Measurements from ENCODE around the gene MAGI2. TPM values are rescaled to one million over a fixed set of nuclear protein-coding genes. Genes with fewer than 3 reads are reported as not detected.
"Not testable (repeated sequence)": the region's sequence is repeated elsewhere in the genome, so short reads cannot be mapped to it uniquely, and the experiment has no call there.

MAGI2 gene
- total RNA-seq, 1 experiment from 2014 or later = 0.22 TPM

GRCh38 chr7:78970440-78970916 lies 483.0 kb downstream of the MAGI2 start (continued):
- TF ChIP-seq, protein P1, sequence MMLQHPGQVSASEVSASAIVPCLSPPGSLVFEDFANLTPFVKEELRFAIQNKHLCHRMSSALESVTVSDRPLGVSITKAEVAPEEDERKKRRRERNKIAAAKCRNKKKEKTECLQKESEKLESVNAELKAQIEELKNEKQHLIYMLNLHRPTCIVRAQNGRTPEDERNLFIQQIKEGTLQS (IDR thresholded peaks at IDR 0.05) = no peak
- TF ChIP-seq SRF (IDR thresholded peaks at IDR 0.05; ENCODE audit: low read depth) (no peak), MAX (IDR thresholded peaks at IDR 0.05) (no peak)

DNA sequence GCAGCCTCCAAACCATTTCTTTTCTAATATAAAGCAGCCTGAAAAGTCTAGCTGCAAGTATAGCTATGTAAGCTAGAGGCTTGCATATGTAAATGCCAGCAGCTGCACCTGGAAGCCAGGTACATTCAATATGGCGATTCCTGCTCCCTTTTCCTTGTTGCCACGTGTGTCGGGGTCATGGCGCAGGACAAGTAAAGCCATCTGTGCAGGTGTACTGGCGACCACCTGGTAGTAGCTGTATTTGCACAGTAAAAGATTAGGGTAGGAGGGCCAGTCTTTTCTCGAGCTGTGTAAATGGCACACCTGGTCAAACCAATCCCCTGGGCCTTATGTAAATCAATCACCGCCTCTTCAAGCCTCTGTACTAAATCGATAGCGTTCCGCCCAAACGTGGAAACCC lies 484.5 kb downstream of the MAGI2 start:
- Histone ChIP-seq H3K9me2 (ENCODE audit: insufficient read depth) (no peaks in the 10 kb centered on the region), H3K36me3 (ENCODE audit: control insufficient read depth in 1 of 2, insufficient read depth in 2 of 2, low read length in 2 of 2) (no peaks in the 10 kb centered on the region), H3K27ac (ENCODE audit: low read depth, low read length) (no peak overlapping the region), H3K4me3 (replicated peaks in 1 of 2; ENCODE audit: low read depth in 1 of 2, low read length in 2 of 2) (no peak overlapping the region), H3K4me2 (ENCODE audit: low read length) (no peak overlapping the region), H3K9ac (ENCODE audit: low read length) (no peak overlapping the region), H2AFZ (ENCODE audit: low read depth, low read length, poor library complexity, severe bottlenecking) (no peak overlapping the region), H4K20me1 (ENCODE audit: insufficient read depth) (no peaks in the 10 kb centered on the region), H3K9me3 (ENCODE audit: control insufficient read depth in 1 of 2, insufficient read depth in 1 of 2, low read depth in 1 of 2, low read length in 2 of 2) (no peaks in the 10 kb centered on the region), H3K27me3 (ENCODE audit: insufficient read depth, low read length) (no peaks in the 10 kb centered on the region), H3K4me1 (ENCODE audit: control insufficient read depth in 1 of 2, insufficient read depth in 2 of 2, low read length in 2 of 2) (no peaks in the 10 kb centered on the region), H3K79me2 (ENCODE audit: insufficient read depth, low read length) (no peaks in the 10 kb centered on the region)
- intact Hi-C loops (cut with micrococcal nuclease) = no loop called here
- RAD21 ChIA-PET (ENCODE audit: low non-redundant PET in 1 of 2, low total read pairs in 2 of 2, uncharacterized antibody in 2 of 2, unreplicated experiment in 2 of 2) = no interaction called here
- no TSS peak for BruUV-seq (replicated peaks)
- TF ChIP-seq ZNF274 (IDR thresholded peaks at IDR 0.05; ENCODE audit: low read depth, low read length) (no peak), YY1 (IDR thresholded peaks at IDR 0.05; ENCODE audit: extremely low read depth, insufficient replicate concordance, low read depth, low read length) (no peak), POLR2AphosphoS5 (IDR thresholded peaks at IDR 0.05; ENCODE audit: low read depth, low read length) (no peak)
- POLR2A ChIA-PET = no interaction called here
- no peak for DNase-seq (ENCODE audit: low read depth, low spot score)
- CTCF ChIA-PET = no interaction called here
- no peak for ATAC-seq

DNA sequence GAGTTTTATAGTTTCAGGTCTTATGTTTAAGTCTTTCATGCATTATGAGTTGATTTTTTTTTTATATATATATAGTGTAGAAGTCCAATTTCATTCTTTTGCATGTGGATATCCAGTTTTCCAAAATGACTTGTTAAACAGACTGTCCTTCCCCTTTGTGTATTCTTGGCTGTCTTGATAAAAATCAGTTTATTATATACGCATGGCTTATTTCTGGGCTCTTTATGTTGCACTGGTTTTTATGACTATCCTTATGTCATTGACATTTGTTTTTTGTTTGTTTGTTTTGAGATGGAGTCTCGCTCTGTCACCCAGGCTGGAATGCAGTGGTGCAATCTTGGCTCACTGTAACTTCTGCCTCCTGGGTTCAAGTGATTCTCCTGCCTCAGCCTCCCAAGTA lies 485.9 kb downstream of the MAGI2 start:
- H3K79me2 ChIP-seq (ENCODE audit: insufficient read depth, low read length); BruUV-seq (replicated peaks); H3K9me2 ChIP-seq (ENCODE audit: insufficient read depth); intact Hi-C loops (cut with micrococcal nuclease); H2AFZ ChIP-seq (ENCODE audit: low read depth, low read length, poor library complexity, severe bottlenecking); H3K9ac ChIP-seq (ENCODE audit: low read length); H3K4me3 ChIP-seq (replicated peaks in 1 of 2; ENCODE audit: low read depth in 1 of 2, low read length in 2 of 2); RAD21 ChIA-PET (ENCODE audit: low non-redundant PET in 1 of 2, low total read pairs in 2 of 2, uncharacterized antibody in 2 of 2, unreplicated experiment in 2 of 2); H3K4me2 ChIP-seq (ENCODE audit: low read length); H3K27me3 ChIP-seq (ENCODE audit: insufficient read depth, low read length); ATAC-seq; H3K4me1 ChIP-seq (ENCODE audit: control insufficient read depth in 1 of 2, insufficient read depth in 2 of 2, low read length in 2 of 2); H3K9me3 ChIP-seq (ENCODE audit: control insufficient read depth in 1 of 2, insufficient read depth in 1 of 2, low read depth in 1 of 2, low read length in 2 of 2); H3K36me3 ChIP-seq (ENCODE audit: control insufficient read depth in 1 of 2, insufficient read depth in 2 of 2, low read length in 2 of 2); H3K27ac ChIP-seq (ENCODE audit: low read depth, low read length); H4K20me1 ChIP-seq (ENCODE audit: insufficient read depth); POLR2A ChIA-PET; CTCF ChIA-PET; DNase-seq (ENCODE audit: low read depth, low spot score): not testable (repeated sequence)
